ENCODE measurements around the gene FAM90A1.
"Not testable (repeated sequence)": the region's sequence is repeated elsewhere in the genome, so short reads cannot be mapped to it uniquely, and the experiment has no call there.

DNA sequence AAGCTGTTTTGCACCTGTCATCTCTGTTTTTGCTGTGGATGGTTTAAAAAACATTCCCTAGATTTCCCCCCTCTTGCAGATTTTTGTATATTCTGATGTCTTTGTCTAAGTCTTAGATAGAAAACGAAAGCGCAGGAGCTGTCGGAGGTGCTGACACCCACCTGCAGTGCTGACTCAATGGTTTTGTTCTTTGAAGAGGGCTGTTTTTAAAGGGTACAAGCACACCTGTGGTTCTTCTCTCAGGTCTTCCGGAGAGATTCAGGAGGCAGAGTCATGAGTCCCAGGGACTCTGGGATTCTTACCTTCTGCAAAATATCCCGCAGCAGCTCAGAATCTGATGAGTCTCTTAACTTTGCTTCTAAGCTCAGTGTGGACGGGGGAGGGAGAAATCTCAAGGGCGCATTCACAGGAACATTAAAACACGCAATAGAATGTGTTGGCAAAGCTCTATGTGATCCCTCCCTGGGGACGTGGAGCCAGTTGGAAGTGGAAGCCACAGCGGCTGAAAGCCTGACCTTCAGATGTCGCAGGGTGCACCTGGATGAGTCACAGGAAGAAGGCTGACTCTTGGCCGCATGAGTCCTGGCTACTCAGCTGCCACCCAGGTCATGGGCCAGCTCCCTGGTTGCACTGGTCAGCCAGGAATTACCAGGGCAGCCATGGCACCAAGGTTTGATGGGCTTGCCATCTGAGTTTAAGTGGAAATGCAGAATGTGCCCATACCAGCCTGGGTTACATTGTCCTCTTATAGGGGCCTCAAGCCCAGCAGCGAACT lies 13.1 kb upstream of the FAM90A1 start:
- TF ChIP-seq, protein P1, sequence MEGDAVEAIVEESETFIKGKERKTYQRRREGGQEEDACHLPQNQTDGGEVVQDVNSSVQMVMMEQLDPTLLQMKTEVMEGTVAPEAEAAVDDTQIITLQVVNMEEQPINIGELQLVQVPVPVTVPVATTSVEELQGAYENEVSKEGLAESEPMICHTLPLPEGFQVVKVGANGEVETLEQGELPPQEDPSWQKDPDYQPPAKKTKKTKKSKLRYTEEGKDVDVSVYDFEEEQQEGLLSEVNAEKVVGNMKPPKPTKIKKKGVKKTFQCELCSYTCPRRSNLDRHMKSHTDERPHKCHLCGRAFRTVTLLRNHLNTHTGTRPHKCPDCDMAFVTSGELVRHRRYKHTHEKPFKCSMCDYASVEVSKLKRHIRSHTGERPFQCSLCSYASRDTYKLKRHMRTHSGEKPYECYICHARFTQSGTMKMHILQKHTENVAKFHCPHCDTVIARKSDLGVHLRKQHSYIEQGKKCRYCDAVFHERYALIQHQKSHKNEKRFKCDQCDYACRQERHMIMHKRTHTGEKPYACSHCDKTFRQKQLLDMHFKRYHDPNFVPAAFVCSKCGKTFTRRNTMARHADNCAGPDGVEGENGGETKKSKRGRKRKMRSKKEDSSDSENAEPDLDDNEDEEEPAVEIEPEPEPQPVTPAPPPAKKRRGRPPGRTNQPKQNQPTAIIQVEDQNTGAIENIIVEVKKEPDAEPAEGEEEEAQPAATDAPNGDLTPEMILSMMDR (IDR thresholded peaks at IDR 0.05; ENCODE audit: borderline replicate concordance, extremely low read depth, low read length, poor library complexity, severe bottlenecking): not testable (repeated sequence)
- TF ChIP-seq EZH2 (IDR thresholded peaks at IDR 0.05; ENCODE audit: borderline replicate concordance, low read depth, low read length, severe bottlenecking): not testable (repeated sequence)

Measured in DND-41 (cell line).